GM21360 (cell line): ENCODE data around the gene CDK5.
"Not testable (repeated sequence)": the region's sequence is repeated elsewhere in the genome, so short reads cannot be mapped to it uniquely, and the experiment has no call there.

Source experiments
- ATAC-seq: cut with Tn5 transposase; IDR thresholded peaks from one replicate; pipeline ENCODE4 v1.9.1; 2021; ENCODE audit warnings: mild to moderate bottlenecking, moderate library complexity; ENCODE audit not compliant: unreplicated experiment

The CDK5 gene

DNA sequence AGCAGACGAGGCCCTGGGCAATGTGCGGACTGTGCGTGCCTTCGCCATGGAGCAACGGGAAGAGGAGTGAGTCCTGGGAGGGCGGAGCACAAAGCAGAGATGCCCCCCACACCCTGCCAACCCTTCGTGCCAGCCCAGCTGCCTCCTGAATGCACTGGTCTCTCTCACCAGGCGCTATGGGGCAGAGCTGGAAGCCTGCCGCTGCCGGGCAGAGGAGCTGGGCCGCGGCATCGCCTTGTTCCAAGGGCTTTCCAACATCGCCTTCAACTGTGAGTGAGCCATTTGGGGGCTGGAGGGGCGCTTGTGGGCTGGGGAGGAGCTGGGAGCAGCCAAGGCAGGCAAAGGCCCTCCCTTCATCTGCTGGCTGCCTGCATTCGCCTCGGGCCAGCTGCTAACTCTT is 21.8 kb downstream of the CDK5 start:
- no peak for ATAC-seq

GRCh38 chr7:151035026-151035717 is 22.5 kb downstream of the CDK5 start:
- ATAC-seq, result no peak

- ATAC-seq, result no peak
These were observed 23.2 kb downstream of the CDK5 start for GRCh38 chr7:151034312-151035025.

DNA sequence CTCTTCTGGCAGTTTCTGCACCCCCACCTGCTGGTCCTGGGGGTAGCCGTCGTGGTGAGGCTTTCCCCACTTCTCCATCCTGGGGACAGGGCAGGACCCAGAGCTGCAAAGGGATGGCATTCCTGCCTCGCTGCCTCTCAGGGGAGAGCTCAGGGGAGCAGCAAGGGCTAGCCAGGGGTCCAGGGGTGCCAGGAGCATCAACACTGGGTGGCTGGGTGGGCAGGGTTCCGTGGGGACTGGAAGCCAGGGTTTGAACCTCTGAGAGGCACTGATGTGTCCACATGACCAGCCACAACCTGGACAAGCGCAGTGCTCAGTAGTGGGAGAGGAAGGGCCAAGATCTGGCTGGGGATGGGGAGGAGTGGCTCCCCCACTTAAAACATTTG is 23.8 kb downstream of the CDK5 start:
- no peak for ATAC-seq

- no peak for ATAC-seq
These were observed 24.5 kb downstream of the CDK5 start for GRCh38 chr7:151032936-151033863.

- ATAC-seq, result no peak
These were observed 26.7 kb downstream of the CDK5 start for GRCh38 chr7:151031011-151031410.

DNA sequence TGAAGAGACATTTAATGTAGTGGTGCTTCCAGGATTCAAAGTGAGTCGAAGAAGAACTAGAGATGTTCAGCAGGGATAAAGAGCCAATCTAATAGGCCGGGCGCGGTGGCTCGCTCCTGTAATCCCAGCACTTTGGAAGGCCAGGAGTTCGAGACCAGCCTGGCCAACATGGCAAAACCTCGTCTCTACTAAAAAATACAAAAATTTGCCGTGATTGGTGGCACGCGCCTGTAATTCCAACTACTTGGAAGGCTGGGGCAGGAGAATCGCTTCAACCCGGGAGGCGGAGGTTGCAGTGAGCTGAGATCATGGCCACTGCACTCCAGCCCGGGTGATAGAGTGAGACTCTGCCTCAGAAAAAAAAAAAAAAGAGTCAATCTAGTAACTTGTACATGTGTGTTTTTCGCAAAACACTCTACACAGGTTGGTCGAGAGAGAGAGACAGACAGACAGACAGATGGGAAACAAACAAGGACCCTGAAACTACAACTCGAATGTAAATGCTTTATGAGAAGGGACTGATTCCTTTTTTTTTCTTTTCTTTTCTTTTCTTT is 28.7 kb downstream of the CDK5 start:
- no peak for ATAC-seq

- ATAC-seq, result peak; percentile 95
These were observed 29.4 kb downstream of the CDK5 start, which contains the start of gene ABCB8 for GRCh38 chr7:151028131-151028947. Gene ABCB8 (plus strand): TSS chr7:151028450. CDS start chr7:151028516, 66 bp downstream.

DNA sequence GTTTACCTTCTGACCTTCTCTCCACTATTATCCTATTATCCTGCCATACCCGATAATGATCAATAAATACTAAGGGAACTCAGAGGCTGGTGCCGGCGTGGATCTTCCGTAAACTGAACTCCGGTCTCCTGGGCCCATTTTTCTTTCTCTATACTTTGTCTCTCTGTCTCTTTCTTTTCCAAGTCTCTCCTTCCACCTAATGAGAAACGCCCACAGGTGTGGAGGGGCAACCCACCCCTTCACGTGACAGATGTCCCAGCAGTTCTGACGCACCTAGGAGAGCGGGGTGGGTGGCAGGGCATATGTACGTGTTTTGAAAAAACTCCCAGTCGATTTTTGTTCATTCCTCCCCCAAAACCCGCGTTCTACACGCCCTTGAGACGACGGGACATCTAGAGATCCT is 30.0 kb downstream of the CDK5 start:
- ATAC-seq, result not testable (repeated sequence)

DNA sequence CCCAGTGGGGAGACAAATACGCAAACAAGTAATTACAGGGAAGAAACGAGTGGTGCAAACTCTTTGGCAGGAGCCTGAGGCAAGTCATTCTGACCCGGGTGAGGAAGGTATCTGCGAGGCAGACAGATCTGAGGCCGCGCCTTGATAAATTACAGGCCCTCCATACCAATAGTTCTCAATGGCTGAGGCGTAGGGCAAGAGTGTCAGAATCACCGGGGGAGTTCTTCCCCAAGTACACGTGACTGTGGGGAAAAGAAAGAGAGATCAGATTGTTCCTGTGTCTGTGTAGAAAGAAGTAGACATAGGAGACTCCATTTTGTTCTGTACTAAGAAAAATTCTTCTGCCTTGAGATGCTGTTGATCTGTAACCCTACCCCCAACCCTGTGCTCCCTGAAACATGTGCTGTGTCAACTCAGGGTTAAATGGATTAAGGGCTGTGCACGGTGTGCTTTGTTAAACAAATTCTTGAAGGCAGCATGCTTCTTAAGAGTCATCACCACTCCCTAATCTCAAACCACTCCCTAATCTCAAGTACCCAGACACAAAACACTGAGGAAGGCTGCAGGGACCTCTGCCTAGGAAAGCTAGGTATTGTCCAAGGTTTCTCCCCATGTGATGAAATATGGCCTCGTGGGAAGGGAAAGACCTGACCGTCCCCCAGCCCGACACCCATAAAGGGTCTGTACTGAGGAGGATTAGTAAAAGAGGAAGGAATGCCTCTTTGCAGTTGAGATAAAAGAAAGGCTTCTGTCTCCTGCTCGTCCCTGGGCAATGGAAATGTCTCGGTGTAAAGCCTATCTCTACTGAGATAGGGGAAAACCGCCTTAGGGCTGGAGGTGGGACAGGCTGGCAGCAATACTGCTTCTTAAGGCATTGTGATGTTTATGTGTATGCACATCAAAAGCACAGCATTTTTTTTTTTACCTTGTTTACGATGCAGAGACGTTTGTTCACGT is 30.6 kb downstream of the CDK5 start:
- not testable (repeated sequence) for ATAC-seq

DNA sequence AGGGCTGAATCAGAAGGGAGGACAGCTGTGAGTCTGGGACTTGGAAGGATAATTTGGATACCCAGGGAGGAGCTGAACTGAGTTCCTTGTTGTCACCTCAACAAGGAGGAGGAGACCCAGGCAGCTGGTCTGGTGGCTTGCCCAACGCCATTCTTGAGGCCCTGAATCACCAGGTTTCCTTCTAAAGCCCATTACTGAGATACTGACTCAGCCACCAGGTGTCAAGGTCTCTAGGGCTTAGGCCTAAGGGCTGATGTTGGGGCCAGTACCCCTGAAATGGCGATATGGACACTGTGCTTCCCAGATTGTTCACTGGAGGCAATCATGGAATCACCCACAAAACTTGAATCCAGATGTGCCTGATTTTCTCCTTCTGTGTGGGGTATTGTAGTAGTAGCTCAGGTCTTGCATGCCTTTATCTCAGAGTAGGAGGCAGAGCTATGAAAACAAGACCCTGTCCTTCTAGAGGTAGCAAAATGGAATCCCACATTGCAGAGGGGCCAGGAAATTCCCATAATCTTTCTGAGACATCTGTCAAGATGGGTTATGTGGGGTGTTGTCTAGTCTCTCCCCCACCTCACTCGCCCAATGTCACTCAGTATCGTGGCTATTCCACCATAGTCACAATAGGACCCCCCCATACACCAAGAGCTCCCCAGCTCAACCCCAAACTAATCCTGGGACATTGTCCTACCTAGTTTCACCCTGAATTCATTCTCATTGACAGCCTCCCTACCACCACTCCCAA is 31.6 kb downstream of the CDK5 start:
- no peak for ATAC-seq

DNA sequence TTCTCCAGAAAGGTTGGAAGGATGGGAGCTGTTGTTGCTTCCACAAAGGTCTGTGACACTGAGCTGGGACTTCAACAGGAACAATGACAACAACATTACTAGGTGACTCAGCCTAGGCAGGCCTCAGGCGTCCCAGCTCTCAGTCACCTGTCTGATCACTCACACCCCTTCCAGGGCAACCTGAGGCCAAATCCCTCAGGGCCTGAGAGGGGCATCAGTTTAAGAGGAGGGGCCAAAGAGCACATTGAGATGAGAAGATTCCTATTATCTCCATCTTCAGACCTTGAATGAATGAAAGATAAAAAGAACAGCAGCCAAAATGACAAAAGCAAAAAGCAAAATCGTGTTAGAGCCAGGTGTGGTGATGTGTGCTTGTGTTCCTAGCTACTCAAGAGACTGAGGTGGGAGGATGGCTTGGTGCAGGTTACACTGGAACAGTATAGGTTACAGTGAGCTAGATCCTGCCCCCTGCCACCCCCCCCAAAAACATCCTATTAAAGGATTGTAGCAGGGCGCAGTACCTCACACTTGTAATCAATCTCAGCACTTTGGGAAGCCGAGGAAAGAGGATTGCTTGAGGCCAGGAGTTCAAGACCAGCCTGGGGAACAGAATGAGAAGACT is 33.2 kb downstream of the CDK5 start, which contains the start of gene ATG9B:
Gene ATG9B, minus strand, starts transcription at position 60 of the 622 bp plus-strand sequence. CDS start 71 bp downstream, outside the sequence.
- no peak for ATAC-seq

- ATAC-seq, result no peak
These were observed 34.5 kb downstream of the CDK5 start for GRCh38 chr7:151023232-151023631.

DNA sequence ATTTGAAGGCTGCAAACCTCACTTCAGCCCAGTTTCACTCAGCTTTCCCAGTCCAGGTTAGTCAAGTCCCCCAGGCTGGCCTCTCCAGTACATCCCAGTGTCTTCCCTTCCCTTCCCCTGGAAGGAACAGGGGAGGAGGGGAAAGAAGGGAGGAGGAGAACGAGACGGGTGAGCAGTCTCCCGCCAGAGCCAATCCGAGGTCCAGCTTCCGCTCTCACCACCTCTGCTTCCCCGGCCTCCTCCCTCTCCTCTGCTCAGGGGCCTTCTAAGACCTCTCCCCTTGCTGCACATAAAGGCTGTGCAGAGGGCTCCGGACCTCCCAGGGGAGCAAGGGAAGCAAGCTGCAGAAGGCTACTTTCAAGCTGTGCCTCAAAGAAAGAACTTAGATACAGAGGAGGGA is 37.5 kb downstream of the CDK5 start:
- no peak for ATAC-seq

DNA sequence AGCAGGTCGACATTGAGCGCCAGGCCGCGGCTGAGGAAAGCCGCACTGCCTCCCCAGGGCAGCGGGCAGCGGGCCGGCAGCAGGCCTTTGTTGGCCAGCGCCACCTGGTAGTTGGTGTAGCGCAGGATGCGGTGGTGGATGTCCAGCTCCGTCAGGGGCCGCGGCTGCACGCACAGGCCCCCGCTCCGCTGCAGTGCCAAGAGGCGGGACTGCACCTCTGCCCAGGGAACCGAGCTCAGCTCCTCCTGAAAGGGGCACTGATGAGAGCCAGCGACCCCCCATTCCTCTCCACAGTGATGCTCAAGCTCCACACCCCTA is 38.6 kb downstream of the CDK5 start:
- ATAC-seq, result no peak

GRCh38 chr7:151018421-151019129 is 39.1 kb downstream of the CDK5 start:
- no peak for ATAC-seq

GRCh38 chr7:151017953-151018420 is 39.7 kb downstream of the CDK5 start:
- peak; percentile 54 for ATAC-seq
